ENCODE measurements around the gene GLCE. TPM values are rescaled to one million over a fixed set of nuclear protein-coding genes. Genes with fewer than 3 reads are reported as not detected.

The GLCE gene
- total RNA-seq, 1 donor = 14.8 TPM

DNA sequence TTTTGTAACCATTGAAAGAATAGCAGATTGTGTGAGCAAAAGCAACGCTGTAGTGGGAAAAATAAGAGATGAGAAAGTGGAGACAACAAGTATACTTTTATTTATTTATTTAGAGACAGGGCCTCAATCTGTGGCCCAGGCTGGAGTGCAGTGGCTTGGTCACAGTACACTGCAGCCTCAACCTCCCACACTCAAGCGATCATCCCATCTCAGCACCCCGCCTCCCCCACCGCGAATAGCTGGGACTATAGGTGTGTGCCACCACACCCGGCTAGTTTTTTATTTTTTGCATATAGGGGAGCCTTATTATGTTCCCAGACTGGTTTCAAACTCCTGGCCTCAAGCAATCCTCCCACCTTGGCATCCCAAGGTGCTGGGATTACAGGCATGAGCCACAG, 1.6 kb upstream of the GLCE start:
- DNase-seq (ENCODE audit: insufficient read length, low spot score, missing footprints) = no peak
- no peak overlapping the region for H3K4me2 ChIP-seq (ENCODE audit: insufficient read depth, low read length)
- no peak overlapping the region for H3K4me3 ChIP-seq (ENCODE audit: insufficient read depth, low read length)
- TF ChIP-seq, protein P1, sequence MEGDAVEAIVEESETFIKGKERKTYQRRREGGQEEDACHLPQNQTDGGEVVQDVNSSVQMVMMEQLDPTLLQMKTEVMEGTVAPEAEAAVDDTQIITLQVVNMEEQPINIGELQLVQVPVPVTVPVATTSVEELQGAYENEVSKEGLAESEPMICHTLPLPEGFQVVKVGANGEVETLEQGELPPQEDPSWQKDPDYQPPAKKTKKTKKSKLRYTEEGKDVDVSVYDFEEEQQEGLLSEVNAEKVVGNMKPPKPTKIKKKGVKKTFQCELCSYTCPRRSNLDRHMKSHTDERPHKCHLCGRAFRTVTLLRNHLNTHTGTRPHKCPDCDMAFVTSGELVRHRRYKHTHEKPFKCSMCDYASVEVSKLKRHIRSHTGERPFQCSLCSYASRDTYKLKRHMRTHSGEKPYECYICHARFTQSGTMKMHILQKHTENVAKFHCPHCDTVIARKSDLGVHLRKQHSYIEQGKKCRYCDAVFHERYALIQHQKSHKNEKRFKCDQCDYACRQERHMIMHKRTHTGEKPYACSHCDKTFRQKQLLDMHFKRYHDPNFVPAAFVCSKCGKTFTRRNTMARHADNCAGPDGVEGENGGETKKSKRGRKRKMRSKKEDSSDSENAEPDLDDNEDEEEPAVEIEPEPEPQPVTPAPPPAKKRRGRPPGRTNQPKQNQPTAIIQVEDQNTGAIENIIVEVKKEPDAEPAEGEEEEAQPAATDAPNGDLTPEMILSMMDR (IDR thresholded peaks at IDR 0.05; ENCODE audit: extremely low read depth, low read depth, low read length) = no peak
- no peak overlapping the region for H2AFZ ChIP-seq (ENCODE audit: low read length)
- no peaks in the 10 kb centered on the region for H3K27me3 ChIP-seq (ENCODE audit: insufficient read depth, low read length)
- peaks cover 14% of the 10 kb centered on the region for H3K79me2 ChIP-seq (ENCODE audit: insufficient read depth, low read length)
- H3K4me1 ChIP-seq (ENCODE audit: insufficient read depth, low read length) = peaks cover 20% of the 10 kb centered on the region
- H4K20me1 ChIP-seq (ENCODE audit: insufficient read depth, low read length) = peaks cover 5% of the 10 kb centered on the region
- no peaks in the 10 kb centered on the region for H3K36me3 ChIP-seq (ENCODE audit: insufficient read depth, low read length)
- H3K9me3 ChIP-seq (ENCODE audit: low read depth, low read length) = no peaks in the 10 kb centered on the region
- no peak overlapping the region for H3K27ac ChIP-seq (ENCODE audit: low read depth, low read length)

DNA sequence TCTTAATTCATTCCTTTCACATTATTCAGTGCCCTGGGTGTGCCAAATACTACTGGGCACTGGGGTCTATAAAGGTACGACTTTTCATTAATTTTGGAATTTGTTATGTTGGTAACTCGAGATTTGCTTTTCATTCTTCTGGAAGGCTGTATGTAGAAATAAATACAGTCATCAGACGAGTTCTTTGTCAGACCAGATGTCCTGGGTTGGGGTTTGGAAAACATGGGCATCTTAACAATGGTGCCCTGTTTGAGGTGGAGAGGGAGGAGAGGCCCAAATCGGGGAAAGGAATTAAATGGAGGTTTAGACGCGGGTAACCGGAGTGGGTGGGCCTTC, 662 bp upstream of the GLCE start:
- Histone ChIP-seq H3K27me3 (ENCODE audit: insufficient read depth, low read length) (no peaks in the 10 kb centered on the region), H4K20me1 (ENCODE audit: insufficient read depth, low read length) (peaks cover 5% of the 10 kb centered on the region), H3K79me2 (ENCODE audit: insufficient read depth, low read length) (peaks cover 14% of the 10 kb centered on the region), H3K4me3 (ENCODE audit: insufficient read depth, low read length) (peak overlapping the region; percentile 78), H3K36me3 (ENCODE audit: insufficient read depth, low read length) (no peaks in the 10 kb centered on the region), H3K4me1 (ENCODE audit: insufficient read depth, low read length) (peaks cover 11% of the 10 kb centered on the region), H3K27ac (ENCODE audit: low read depth, low read length) (no peak overlapping the region), H2AFZ (ENCODE audit: low read length) (peak overlapping the region; percentile 97), H3K9me3 (ENCODE audit: low read depth, low read length) (no peaks in the 10 kb centered on the region), H3K4me2 (ENCODE audit: insufficient read depth, low read length) (peak overlapping the region; percentile 92)
- DNase-seq (ENCODE audit: insufficient read length, low spot score, missing footprints) = no peak
- TF ChIP-seq, protein P1 (IDR thresholded peaks at IDR 0.05; ENCODE audit: extremely low read depth, low read depth, low read length) = no peak

DNA sequence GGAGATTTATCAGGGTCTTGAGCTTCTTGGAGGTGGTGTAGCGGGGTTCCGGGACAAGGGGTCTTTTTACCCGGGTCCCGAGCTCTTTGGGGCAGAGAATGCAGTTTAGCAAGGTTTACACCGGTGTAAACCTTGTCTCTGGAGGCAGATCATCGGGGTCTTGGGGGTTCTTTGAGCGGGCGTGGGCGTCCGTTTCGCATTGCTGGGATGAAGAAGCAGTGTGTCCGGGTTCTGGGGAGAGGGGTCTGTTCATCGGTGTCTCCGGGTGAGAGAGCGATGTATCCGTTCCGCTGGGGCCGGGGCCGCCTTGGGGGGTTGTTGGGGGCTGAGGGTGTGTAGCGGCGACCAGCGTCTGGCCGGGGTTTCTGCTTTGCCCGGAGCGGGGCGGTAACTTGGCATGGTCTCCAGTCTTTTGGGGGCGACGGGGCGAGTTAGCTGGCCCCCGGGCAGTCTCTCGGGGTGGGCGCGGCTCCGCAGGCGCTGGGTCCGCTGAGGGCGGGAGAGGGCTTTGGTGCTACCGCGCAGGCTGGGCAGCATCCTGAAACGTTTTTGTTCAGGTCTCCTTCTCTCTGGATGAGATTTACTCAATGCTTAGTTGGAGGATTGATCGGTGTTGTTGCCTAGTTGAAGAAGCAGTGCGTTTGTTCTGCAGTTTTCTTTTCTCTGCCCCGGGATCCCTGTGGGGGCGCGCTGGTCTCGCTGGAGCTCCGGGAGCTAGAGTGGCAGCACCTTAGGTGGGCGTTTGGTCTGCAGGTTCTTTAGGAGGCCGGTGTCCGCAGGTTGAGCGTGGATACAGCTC, 843 bp downstream of the GLCE start:
- TF ChIP-seq, protein P1 (IDR thresholded peaks at IDR 0.05; ENCODE audit: extremely low read depth, low read depth, low read length) = peak; percentile 16
- DNase-seq (ENCODE audit: insufficient read length, low spot score, missing footprints) = peak; percentile 79
- Histone ChIP-seq H3K9me3 (ENCODE audit: low read depth, low read length) (no peaks in the 10 kb centered on the region), H2AFZ (ENCODE audit: low read length) (peak overlapping the region; percentile 94), H3K4me2 (ENCODE audit: insufficient read depth, low read length) (peak overlapping the region; percentile 92), H3K4me1 (ENCODE audit: insufficient read depth, low read length) (peaks cover 7% of the 10 kb centered on the region), H3K4me3 (ENCODE audit: insufficient read depth, low read length) (peak overlapping the region; percentile 78), H4K20me1 (ENCODE audit: insufficient read depth, low read length) (peaks cover 5% of the 10 kb centered on the region), H3K36me3 (ENCODE audit: insufficient read depth, low read length) (no peaks in the 10 kb centered on the region), H3K27ac (ENCODE audit: low read depth, low read length) (peak overlapping the region; percentile 71), H3K79me2 (ENCODE audit: insufficient read depth, low read length) (peaks cover 17% of the 10 kb centered on the region), H3K27me3 (ENCODE audit: insufficient read depth, low read length) (no peaks in the 10 kb centered on the region)

DNA sequence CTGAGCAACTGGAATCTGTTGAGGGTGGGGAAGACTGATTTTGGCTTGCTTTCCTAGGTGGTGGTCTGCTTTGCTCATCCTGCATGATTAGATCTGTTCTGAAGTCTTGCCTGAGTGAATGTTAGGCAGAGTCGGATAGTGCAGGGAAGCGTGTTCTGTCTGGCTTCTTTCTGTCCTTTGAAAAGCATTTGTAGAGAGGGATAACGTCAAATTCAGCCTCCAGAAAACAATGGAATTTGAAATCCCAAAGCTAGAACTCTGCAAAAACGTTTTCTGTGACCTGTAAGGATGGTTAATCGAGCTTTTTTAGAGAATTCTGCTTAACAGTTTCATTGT, 1.4 kb downstream of the GLCE start:
- TF ChIP-seq, protein P1 (IDR thresholded peaks at IDR 0.05; ENCODE audit: extremely low read depth, low read depth, low read length) = no peak
- H3K4me3 ChIP-seq (ENCODE audit: insufficient read depth, low read length) = peak overlapping the region; percentile 78
- peaks cover 17% of the 10 kb centered on the region for H3K79me2 ChIP-seq (ENCODE audit: insufficient read depth, low read length)
- no peaks in the 10 kb centered on the region for H3K27me3 ChIP-seq (ENCODE audit: insufficient read depth, low read length)
- peaks cover 5% of the 10 kb centered on the region for H4K20me1 ChIP-seq (ENCODE audit: insufficient read depth, low read length)
- H3K36me3 ChIP-seq (ENCODE audit: insufficient read depth, low read length) = no peaks in the 10 kb centered on the region
- H3K4me1 ChIP-seq (ENCODE audit: insufficient read depth, low read length) = peaks cover 7% of the 10 kb centered on the region
- no peak overlapping the region for H3K27ac ChIP-seq (ENCODE audit: low read depth, low read length)
- peak; percentile 44 for DNase-seq (ENCODE audit: insufficient read length, low spot score, missing footprints)
- H3K4me2 ChIP-seq (ENCODE audit: insufficient read depth, low read length) = peak overlapping the region; percentile 92
- H3K9me3 ChIP-seq (ENCODE audit: low read depth, low read length) = no peaks in the 10 kb centered on the region
- peak overlapping the region; percentile 94 for H2AFZ ChIP-seq (ENCODE audit: low read length)
